ENCODE results near the gene TTLL10. TPM values are rescaled to one million over a fixed set of nuclear protein-coding genes. Genes with fewer than 3 reads are reported as not detected.

TTLL10 gene
- polyA plus RNA-seq, 2 of the 4 experiments (the other 2 are of a cell fraction): not detected

DNA sequence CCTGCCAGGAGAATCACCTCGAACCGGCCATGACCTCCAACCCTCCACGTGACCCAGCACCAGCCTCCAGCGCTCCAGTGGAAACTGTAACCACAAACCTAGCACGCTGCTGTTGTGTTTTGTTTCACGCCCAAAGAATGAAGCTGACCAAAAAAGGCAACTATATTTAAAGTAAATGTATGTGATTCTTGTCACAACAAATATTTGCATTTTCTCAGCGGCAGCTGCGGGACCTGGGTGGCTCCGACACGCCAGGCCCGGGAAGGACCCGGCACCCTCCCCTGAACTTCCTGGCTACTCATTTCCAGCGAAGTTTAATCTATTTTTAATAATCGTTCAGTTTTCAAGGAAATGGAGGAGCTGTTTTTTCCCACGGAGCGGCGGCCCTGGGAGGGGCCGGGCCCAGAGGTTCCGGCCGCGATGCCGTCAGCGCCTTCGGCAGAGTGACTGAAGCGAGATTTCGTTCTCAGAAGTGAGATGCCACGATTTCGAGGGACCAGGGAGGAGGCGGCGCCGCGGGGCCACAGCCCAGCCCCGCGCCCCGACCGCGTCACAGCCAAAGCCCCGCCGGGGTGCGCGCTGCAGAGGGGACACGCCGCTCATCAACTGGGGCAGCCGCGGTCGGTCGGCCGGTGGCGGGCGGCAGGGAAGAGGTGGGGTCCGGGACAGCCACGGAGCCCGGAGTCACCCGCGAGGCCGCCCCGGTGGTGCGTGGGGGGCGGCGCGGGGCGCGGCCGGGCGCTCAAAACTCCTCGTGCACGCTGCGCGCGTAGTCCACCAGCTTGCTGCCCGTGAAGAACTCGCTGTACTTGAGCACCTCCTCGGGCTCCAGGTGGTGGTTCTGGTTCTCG is 43.3 kb downstream of the TTLL10 start:
- H3K4me1 ChIP-seq: no peaks in the 10 kb centered on the region
- FAIRE-seq: no peak
- no peak overlapping the region for H3K27ac ChIP-seq
- no peak for ATAC-seq
- no peak for TF ChIP-seq CBX2 (IDR thresholded peaks at IDR 0.05; ENCODE audit: borderline replicate concordance, low read depth)
- no peak for TF ChIP-seq RFX5 (IDR thresholded peaks at IDR 0.05)
- no peak for TF ChIP-seq BHLHE40 (IDR thresholded peaks at IDR 0.05; ENCODE audit: low read depth, low read length)
- TF ChIP-seq GATA3 (IDR thresholded peaks at IDR 0.05; ENCODE audit: borderline replicate concordance): no peak
- no peak for TF ChIP-seq CBX8 (IDR thresholded peaks at IDR 0.05)
- ChIA-PET CTCF (interaction anchor here (1.2 kb wide), 1 partner anchor 12 kb away, joined by 3 read pairs; no protein-coding TSS in a partner anchor), POLR2A (interaction anchor here (0.6 kb wide), 1 partner anchor 31 kb away, joined by 3 read pairs; no protein-coding TSS in a partner anchor)
- no peak for DNase-seq (ENCODE audit: low read depth in 1 of 2, low spot score in 1 of 2)
- no peak overlapping the region for H3K4me2 ChIP-seq
- WGBS (ENCODE audit: missing lambda C conversion rate): 93% methylated on average over 30 of the region's 74 CpGs
- H3K9me3 ChIP-seq: no peaks in the 10 kb centered on the region
- no peak overlapping the region for H3K4me3 ChIP-seq

DNA sequence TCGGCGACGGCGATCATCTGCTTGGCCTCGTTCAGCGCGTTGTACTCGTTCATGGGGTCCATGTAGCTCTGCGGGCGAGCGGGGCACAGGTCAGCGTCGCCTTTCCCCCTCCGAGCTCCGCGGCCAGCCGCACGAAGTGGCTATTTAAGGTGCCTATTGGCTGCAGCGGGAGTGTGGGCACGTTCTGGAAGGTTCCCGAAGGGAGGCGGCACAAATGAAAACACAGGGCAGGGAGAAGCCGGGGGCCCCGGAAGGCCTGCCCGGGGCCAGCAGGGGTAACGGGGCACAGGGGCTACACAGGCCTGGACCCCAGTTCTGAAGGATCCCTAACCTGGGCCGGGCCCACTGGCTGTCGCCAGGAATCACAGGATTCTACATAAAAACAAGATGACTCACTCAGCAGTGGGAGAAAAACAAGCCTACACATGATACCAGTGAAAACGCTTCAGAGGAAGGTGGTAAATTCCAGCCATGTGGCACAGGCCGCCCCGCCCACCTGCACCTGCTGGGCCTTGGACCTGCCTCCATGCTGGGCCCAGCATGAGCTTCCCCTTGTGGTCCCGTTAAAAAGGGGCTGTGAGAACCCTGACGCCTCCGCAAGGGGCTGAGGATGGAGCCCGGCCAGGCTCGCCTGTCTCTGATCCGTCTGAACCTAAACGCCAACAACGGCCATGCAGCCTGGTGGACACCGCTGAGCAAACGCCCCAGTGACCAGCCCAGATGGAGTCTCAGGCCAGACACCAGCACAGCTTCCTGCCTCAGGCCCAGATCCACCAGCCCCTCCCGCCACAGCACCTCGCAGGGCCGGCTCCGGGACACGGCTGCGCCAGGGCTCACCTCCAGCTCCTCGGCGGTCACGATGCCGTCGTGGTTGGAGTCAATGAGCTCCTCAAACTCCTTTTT is 44.2 kb downstream of the TTLL10 start:
- no peak for FAIRE-seq
- ChIA-PET POLR2A (interaction anchor here (0.6 kb wide), 1 partner anchor 31 kb away, joined by 3 read pairs; no protein-coding TSS in a partner anchor), CTCF (interaction anchor here (0.7 to 1.2 kb wide), 2 partner anchors 13 to 95 kb away, joined by 3 read pairs; no protein-coding TSS in a partner anchor)
- H3K4me1 ChIP-seq: no peaks in the 10 kb centered on the region
- ATAC-seq: no peak; a peak in 1 of 6 replicates
- H3K27ac ChIP-seq: no peak overlapping the region
- no peak for TF ChIP-seq FOSL2 (IDR thresholded peaks at IDR 0.05)
- TF ChIP-seq FOSL2 (CRISPR knock-in tag; IDR thresholded peaks at IDR 0.05): no peak
- no peak for TF ChIP-seq NR3C1 (IDR thresholded peaks at IDR 0.05)
- no peak for TF ChIP-seq MAFK (IDR thresholded peaks at IDR 0.05; ENCODE audit: partially characterized antibody)
- no peak overlapping the region for H3K4me3 ChIP-seq
- no peak overlapping the region for H3K4me2 ChIP-seq
- DNase-seq (ENCODE audit: low read depth in 1 of 2, low spot score in 1 of 2): peak in 1 of 2 experiments; percentile 15
- 89% methylated on average over 35 of the region's 52 CpGs for WGBS (ENCODE audit: missing lambda C conversion rate)
- no peaks in the 10 kb centered on the region for H3K9me3 ChIP-seq

DNA sequence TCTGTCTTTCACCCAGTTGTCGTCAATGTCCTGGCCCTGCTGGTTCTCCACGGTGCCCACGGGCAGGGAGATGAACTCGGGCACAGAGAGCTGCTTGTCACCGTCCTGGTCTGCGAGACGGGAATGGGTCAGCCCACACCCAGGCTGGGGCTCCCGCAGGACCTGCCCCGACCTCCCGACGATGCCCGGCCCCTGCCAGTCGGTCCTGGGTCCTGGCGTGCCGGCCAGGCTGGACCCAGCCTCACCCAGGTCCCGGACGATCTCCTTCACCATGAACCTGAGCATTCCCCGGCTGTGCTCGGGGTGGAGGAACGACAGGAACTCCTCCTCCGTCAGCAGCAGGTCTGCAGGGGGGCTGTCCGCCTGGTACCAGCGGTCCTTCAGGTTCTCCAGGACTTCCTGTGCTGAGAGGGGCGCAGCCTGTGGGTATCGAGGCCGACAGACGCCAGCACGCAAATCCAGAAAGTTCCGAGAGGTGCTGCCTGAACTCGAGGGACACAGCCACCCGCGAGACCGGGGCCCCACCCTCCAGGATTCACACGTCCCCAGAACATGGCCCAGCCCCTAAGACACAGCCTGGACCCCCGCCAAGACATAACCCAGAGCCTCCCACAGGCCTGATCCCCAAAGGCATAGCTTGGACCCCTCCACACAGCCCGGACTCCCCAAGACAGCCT is 45.0 kb downstream of the TTLL10 start:
- H3K9me3 ChIP-seq: no peaks in the 10 kb centered on the region
- H3K27ac ChIP-seq: no peak overlapping the region
- FAIRE-seq (no peak), DNase-seq (ENCODE audit: low read depth in 1 of 2, low spot score in 1 of 2) (no peak), ATAC-seq (no peak)
- H3K4me2 ChIP-seq: no peak overlapping the region
- H3K4me3 ChIP-seq: no peak overlapping the region
- H3K4me1 ChIP-seq: no peaks in the 10 kb centered on the region
- ChIA-PET POLR2A (no interaction called here), CTCF (interaction anchor here (0.7 to 0.8 kb wide), 2 partner anchors 96 kb away, joined by 3 to 4 read pairs; no protein-coding TSS in a partner anchor)
- TF ChIP-seq CBX2 (IDR thresholded peaks at IDR 0.05; ENCODE audit: borderline replicate concordance, low read depth) (no peak), HOXB5 (CRISPR knock-in tag; IDR thresholded peaks at IDR 0.05) (no peak), HOXA7 (CRISPR knock-in tag; IDR thresholded peaks at IDR 0.05) (no peak), JUN (IDR thresholded peaks at IDR 0.05) (no peak), SREBF2 (IDR thresholded peaks at IDR 0.05) (no peak), CHD4 (IDR thresholded peaks at IDR 0.05; ENCODE audit: borderline replicate concordance) (no peak), HEYL (CRISPR knock-in tag; IDR thresholded peaks at IDR 0.05) (no peak), ESRRA (IDR thresholded peaks at IDR 0.05; ENCODE audit: borderline replicate concordance, low read length) (no peak), CHD2 (IDR thresholded peaks at IDR 0.05; ENCODE audit: low read length, partially characterized antibody) (no peak), KDM1A (IDR thresholded peaks at IDR 0.05; ENCODE audit: low read depth) (no peak), NPAS2 (CRISPR knock-in tag; IDR thresholded peaks at IDR 0.05; ENCODE audit: borderline replicate concordance) (no peak), TP53 (CRISPR knock-in tag; IDR thresholded peaks at IDR 0.05) (no peak), MAZ (IDR thresholded peaks at IDR 0.05; ENCODE audit: borderline replicate concordance, low read depth, low read length) (no peak)
- TF ChIP-seq, protein P1, sequence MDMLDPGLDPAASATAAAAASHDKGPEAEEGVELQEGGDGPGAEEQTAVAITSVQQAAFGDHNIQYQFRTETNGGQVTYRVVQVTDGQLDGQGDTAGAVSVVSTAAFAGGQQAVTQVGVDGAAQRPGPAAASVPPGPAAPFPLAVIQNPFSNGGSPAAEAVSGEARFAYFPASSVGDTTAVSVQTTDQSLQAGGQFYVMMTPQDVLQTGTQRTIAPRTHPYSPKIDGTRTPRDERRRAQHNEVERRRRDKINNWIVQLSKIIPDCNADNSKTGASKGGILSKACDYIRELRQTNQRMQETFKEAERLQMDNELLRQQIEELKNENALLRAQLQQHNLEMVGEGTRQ (IDR thresholded peaks at IDR 0.05): no peak
- TF ChIP-seq, protein P2, sequence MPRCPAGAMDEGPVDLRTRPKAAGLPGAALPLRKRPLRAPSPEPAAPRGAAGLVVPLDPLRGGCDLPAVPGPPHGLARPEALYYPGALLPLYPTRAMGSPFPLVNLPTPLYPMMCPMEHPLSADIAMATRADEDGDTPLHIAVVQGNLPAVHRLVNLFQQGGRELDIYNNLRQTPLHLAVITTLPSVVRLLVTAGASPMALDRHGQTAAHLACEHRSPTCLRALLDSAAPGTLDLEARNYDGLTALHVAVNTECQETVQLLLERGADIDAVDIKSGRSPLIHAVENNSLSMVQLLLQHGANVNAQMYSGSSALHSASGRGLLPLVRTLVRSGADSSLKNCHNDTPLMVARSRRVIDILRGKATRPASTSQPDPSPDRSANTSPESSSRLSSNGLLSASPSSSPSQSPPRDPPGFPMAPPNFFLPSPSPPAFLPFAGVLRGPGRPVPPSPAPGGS (IDR thresholded peaks at IDR 0.05): no peak
- TF ChIP-seq, protein P3, sequence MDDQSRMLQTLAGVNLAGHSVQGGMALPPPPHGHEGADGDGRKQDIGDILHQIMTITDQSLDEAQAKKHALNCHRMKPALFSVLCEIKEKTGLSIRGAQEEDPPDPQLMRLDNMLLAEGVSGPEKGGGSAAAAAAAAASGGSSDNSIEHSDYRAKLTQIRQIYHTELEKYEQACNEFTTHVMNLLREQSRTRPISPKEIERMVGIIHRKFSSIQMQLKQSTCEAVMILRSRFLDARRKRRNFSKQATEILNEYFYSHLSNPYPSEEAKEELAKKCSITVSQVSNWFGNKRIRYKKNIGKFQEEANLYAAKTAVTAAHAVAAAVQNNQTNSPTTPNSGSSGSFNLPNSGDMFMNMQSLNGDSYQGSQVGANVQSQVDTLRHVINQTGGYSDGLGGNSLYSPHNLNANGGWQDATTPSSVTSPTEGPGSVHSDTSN (IDR thresholded peaks at IDR 0.05): no peak
- 94% methylated on average over 19 of the region's 36 CpGs for WGBS (ENCODE audit: missing lambda C conversion rate)
